GM08714 (cell line): Measurements from ENCODE around the gene ZGLP1.

Source experiments
- H3K4me3 ChIP-seq: fragments of 200-500 bp; sonication (Bioruptor generic); 2 replicates; pipeline ENCODE4 v1.5.1; 2014; ENCODE audit warnings: mild to moderate bottlenecking, low read length, inconsistent platforms
- ZNF274 ChIP-seq: IDR thresholded peaks from 2 replicates; pipeline ENCODE4 v1.6.1; 2012; ENCODE audit warnings: mild to moderate bottlenecking, low read depth, low read length

Gene ZGLP1

DNA sequence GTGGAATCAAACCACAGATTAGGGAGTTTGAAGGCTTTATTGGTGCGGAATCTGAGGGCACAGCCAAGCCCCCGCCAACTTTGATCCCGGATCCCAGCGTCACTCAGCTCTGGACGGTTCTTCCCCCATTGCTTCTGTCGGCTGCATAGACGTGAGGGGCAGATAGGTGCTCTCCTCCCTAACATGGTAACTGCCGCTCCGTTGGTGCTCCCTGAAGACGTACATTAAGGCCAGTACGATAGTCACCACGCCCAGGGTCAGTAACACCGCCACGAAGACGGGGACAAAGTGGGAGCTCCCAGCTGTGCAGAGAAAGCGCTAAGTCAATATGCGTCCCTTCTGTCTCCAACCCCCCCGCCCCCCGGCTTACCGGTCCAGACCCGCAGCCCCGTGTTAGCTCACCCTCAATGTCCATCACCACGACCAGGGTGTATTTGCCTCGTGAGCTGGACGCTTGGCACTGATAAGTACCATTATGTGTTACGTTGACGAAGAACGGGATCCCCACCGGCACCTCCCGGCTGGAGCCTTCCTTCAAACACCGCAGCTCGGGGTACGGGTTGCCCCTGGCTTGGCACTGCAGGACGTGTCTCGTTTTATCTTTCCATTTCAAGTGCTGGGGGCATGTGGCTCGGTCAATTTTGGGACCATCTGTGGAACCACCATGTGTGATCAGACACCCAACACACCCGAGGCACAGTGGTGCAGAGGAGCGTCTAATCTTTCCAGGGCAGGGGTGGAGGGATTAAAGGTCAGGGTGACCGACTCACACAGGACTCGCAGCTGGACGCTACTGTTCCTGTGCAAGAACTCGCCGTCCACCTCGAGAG is 24.4 kb upstream of the ZGLP1 start:
- H3K4me3 ChIP-seq = peak overlapping the region; percentile 63; the same call in 1 of the 2 replicates
- TF ChIP-seq ZNF274 = no peak

GRCh38 chr19:10332965-10333757 is 23.5 kb upstream of the ZGLP1 start, which contains the start of gene RAVER1:
Gene RAVER1 (minus strand): TSS chr19:10333529. CDS start chr19:10333507, 22 bp downstream.
- peak within 1 kb of the TSS; percentile 75 for H3K4me3 ChIP-seq
- no peak for TF ChIP-seq ZNF274

GRCh38 chr19:10332158-10332964 is 22.7 kb upstream of the ZGLP1 start:
- no peak for TF ChIP-seq ZNF274

DNA sequence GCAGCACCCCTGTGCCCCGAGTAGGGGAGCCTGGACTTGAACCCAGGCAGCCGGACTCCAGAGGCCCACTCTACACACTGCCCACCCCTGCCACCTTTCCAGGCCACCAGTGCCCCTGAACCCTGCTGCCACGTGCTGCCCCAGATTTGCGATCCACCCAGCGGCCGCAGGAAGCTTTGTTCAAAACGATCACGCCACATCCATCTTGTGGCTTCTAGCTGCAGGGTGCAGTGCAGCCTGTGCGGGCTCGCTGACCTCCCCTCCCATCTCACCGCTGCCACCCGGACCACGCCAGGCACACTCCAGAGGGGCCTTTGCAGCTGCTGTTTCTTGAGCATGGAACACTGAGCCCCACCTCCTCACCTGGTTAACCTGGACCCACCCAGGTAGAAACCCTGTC is 19.9 kb upstream of the ZGLP1 start:
- no peak overlapping the region for H3K4me3 ChIP-seq
- no peak for TF ChIP-seq ZNF274

More at GRCh38 chr19:10332158-10332964, 22.7 kb upstream of the ZGLP1 start:
- peak overlapping the region; percentile 75 for H3K4me3 ChIP-seq

- H3K4me3 ChIP-seq = no peak overlapping the region
- no peak for TF ChIP-seq ZNF274
These were observed 19.2 kb upstream of the ZGLP1 start for GRCh38 chr19:10328558-10329429.

DNA sequence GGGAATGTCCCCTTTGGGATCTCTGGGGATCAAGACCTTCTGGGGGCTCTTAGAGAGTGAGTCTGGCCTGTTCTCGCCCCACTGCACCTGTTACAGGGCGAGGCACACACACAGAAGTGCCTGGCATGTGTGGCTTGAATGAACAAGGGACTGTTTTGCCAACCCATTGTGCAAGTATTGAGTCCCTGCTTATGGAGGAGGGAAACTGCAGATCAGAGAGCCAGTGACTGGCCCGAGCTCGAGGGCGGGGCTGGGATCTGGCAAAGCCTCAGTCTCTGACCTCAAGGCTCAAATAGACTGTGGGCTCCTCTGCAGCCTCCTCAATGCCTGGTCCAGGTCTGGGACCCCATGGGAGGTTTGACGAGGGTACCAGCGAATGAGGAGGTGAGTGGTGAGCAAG is 18.2 kb upstream of the ZGLP1 start:
- no peak overlapping the region for H3K4me3 ChIP-seq
- TF ChIP-seq ZNF274 = no peak

DNA sequence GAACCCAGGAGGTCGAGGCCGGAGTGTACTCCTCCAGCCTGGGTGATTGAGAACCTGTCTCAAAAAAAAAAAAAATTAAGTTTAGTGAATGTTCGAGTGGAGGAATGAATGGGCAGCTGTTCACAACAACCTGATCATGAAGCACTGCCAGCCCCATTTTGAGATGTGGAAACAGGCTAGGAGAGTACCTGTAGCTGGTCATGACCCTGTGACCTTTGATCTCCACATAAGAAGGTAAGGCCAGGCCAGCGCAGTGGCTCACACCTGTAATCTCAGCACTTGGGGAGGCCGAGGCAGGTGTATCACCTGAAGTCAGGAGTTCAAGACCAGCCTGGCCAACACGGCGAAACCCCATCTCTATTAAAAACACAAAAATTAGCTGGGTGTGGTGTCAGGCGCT is 16.1 kb upstream of the ZGLP1 start:
- no peak overlapping the region for H3K4me3 ChIP-seq
- TF ChIP-seq ZNF274 = no peak

DNA sequence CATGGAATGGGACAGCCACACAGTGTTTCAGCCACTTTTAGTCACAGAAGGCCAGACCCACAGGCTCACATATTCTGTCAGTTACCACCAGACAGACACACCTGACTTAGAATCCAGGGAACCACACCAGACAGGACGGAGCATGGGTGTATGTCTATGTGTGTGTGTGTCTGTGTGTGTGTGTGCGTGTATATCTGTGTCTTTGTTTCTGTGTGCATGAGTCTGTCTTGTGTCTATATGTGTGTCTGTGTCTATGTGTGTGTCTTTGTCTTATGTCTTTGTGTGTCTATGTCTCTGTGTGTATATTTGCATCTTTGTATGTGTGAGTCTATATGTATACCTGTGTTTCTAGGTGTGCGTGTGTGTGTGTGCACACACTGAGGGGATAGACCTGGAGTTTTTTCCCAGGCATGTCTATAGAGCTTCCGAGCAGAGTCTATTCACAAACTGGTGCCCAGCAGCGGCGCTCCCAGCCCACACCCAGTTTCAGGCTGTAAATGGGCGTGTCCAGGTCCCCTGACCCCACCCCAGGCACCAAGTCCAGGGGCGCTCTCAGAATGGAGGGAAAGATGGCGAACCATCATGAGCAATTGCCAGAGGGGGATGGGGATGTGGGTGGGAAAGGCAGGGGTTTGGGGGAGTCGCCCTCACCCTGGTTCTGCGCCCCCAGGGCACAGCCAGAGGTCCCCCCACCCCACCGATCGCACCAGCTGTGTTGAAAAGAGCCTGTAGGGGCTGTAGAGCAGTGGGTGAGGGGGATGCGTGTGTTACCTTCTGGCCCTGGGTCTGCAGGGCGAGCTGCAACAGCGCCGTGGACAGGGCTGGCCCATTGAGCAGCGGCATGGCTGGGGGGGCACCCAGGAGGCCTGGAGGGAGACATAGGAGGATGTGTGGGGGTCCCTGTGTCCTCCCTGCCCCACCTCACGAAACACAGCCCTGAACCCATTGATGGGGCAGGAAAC is 12.5 kb upstream of the ZGLP1 start:
- TF ChIP-seq ZNF274 = no peak
- no peak overlapping the region for H3K4me3 ChIP-seq

DNA sequence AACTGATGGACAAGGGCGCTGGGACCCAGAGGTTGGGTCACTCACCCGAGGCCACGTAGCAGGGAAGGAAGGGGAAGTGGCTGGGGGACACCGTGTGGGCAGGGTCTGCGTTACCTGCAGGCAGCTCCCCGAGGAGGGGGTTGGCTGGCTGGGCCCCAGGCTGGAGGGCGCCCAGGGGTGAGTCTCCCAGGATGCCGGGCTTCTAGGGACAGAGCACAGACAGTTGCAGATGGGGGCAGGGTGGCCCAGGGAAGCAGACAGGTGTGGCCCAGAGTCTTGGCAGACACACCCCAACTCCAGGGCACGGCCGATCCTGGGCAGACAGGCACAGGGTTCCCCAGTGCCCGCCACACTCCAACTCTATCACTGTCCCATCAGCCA is 11.8 kb upstream of the ZGLP1 start:
- no peak for TF ChIP-seq ZNF274
- H3K4me3 ChIP-seq = no peak overlapping the region

DNA sequence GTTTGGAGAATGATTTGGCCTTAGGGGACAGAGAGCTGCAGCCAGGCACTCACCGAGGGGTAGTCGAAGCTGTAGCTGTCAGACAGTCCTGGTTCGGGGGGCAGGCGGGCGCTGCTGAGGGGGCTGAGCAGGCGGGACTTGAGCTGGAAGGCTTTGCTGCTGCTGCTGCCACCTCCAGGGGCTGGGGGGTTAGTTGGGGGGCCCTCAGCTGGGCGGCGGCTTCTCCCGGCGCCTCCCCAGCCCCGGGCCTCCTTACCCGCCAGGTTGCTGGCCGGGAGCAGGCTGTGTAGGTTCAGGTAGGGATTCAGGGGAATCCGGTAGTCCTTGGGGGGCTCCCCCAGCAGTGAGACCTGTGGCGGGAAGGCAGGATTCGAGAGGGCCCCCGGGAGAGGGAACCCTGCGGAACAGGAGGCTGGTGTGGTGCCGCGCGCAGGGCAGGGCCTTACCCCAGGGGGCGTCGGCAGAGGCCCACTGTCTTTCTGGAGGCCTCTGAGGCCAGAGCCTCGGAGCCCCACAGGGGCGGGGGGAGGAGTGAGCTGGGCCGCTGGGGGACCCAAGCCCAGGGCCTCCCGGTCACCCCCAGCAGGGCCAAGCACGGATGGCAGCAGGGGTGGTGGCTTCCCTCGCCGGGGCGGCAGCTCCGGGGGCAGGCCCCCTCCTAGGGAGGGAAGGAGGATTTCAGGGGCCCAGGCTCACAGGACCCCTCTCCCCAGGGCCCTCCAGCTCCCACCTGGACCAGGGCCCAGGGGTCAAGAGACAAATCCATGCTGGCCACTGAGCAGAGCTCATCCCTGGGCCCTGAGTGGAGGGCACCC is 11.2 kb upstream of the ZGLP1 start:
- no peak for TF ChIP-seq ZNF274
- no peak overlapping the region for H3K4me3 ChIP-seq
